NCI-H1694 treated with DMSO at 0.1 percent for 48 hours (cell line): ENCODE data around the gene CARD8.
"Not testable (repeated sequence)": the region's sequence is repeated elsewhere in the genome, so short reads cannot be mapped to it uniquely, and the experiment has no call there.

Experiments used
- DNase-seq: peaks from one replicate; lab custom pipeline; 2025; lab: John Stamatoyannopoulos, UW

Gene CARD8

GRCh38 chr19:48265326-48265725 lies 9.6 kb upstream of the CARD8 start:
- DNase-seq: not testable (repeated sequence)

GRCh38 chr19:48260359-48260714 lies 4.6 kb upstream of the CARD8 start:
- not testable (repeated sequence) for DNase-seq

DNA sequence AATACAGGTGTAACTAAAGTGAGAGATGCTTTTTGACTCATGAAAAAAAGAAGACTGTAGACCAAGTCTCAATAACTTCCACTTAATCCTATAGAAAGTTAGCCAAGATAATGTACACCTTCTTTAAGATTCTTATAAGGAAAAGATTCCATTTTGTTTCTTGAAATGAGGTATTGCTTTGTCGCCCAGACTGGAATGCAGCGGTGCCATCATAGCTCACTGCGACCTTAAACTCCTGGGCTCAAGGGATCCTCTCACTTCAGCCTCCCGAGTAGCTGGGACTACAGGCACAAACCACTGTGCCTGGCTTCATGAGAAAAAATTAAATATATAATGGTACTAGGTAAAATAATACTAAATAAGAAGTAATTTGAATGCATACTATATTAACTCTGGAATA lies 3.3 kb upstream of the CARD8 start:
- not testable (repeated sequence) for DNase-seq

DNA sequence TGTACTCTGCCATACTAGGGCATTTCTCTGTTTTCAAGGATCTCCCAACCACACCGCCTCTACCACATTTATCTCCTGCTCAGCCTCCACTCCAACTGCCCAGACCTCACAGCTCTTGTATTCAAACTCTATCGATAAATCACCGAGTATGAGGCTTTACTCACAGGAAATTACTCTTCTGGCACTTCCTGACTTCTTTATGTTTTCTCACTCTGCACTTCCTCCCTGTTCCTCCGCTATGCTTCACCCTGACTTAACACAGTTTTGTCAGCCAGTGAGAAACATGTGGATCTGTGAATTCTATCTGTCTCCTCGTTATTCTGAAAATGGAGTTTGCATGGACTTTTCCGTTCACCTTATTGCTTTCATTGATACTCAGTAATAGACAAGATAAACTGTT lies 2.6 kb upstream of the CARD8 start:
- no peak for DNase-seq

- DNase-seq: no peak
Observed at GRCh38 chr19:48254529-48254970, 1.2 kb downstream of the CARD8 start.

DNA sequence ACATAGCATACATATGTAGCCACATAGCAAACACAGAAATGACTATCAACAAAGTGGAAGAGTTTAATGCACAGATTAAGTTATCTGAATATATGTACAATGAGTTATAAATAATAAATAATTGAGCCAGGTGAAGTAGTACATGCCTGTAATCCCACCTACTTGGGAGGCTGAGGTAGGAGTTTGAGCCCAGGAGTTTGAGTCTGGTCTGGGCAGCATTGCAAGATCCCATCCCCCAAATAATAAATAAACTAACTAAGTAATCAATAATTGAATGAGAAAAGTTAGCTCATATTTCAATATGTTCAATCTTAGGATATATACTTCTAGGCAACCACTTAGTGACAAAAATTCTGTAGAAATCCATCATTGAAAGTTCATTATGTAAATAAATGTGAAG lies 1.7 kb downstream of the CARD8 start:
- DNase-seq: no peak

DNA sequence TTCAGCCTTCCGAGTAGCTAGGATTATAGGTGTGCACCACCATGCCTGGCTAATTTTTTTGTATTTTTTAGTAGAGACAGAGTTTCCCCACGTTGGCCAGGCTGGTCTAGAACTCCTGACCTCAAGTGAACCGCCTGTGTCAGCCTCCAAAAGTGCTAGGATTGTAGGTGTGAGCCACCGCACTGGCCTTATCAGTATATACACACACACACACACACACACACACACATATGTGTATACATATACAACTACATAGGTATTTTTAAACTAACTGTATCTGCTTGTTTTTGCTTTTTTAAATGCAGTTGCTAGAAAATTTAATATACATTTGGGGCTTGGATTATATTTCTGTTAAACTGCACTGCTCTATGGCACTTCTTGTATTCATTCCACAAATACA lies 3.1 kb downstream of the CARD8 start:
- DNase-seq: no peak

GRCh38 chr19:48250290-48251025 lies 5.3 kb downstream of the CARD8 start:
- DNase-seq: no peak

GRCh38 chr19:48249502-48250014 lies 6.2 kb downstream of the CARD8 start:
- DNase-seq: no peak

- no peak for DNase-seq
Observed at GRCh38 chr19:48248081-48248833, 7.5 kb downstream of the CARD8 start.

DNA sequence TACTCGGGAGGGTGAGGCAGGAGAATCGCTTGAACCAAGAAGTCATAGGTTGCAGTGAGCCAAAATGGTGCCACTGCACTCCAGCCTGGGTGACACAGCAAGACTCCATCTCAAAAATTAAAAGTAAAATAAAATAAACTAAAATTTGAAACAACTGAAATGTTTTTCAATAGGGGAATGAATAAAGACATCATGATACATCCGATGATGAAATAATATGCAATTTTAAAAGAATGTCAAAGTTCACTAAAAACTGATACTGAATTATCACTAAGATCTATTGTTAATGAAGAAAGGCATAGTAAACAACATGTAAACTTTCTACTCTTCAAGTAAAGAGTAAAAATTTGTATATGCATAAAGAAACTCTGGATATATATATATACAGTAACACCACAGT lies 8.5 kb downstream of the CARD8 start:
- DNase-seq: no peak

DNA sequence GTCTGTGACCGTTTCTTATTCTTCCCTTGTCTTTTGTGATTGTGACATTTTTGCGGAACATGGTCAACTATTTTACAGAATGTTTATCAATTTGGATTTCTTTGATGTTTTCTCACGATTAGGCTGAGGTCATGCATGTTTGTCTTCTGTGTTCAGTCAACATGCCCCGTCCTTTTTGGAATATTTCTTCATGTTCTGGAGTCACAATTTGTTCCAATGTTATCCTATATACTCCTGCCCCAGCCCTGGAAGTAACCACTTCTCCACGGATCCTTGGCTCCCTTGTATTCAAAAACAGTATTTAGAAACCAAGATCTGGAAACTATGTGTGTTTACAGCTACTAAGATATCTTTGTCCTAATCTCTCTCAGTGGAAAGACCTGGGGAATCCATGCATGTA lies 9.6 kb downstream of the CARD8 start:
- no peak for DNase-seq

- no peak for DNase-seq
Observed at GRCh38 chr19:48244281-48244680, 11.4 kb downstream of the CARD8 start.

DNA sequence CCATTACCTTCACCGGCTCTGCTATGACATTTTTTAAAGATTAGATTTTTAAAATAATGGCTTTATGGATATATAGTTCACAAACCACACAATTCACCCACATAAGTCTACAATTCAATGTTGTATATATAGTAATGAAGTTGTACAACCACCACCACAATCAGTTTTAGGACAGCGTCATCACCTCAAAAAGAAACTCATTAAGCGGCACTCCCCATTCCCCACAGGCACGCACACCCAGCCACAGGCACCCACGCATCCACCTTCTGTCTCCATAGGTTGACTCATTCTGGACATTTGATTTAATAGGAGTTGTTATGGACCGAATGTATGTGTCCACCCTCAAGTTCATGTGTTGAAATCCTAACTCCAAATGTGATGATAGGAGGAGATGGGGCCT lies 13.9 kb downstream of the CARD8 start:
- DNase-seq: not testable (repeated sequence)

GRCh38 chr19:48239582-48240141 lies 16.1 kb downstream of the CARD8 start:
- DNase-seq: no peak

DNA sequence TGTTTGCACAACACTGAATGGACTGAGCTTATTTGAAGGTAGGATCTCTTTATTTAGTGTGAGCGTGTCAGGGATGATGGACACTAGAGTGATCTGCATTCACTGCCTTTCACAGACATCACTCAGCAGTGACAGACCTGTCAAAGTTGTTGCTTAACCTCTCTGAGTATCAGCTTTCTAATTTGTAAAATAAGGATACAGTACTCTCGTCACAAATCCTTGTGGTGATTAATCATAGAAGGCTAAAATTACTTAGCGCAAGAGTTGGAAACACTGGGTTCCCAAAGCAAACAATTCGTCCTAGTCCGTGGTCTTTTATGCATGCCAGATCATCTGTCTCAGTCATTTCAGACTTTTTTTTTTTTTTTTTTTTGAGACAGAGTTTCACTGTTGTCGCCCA lies 16.6 kb downstream of the CARD8 start:
- no peak for DNase-seq

DNA sequence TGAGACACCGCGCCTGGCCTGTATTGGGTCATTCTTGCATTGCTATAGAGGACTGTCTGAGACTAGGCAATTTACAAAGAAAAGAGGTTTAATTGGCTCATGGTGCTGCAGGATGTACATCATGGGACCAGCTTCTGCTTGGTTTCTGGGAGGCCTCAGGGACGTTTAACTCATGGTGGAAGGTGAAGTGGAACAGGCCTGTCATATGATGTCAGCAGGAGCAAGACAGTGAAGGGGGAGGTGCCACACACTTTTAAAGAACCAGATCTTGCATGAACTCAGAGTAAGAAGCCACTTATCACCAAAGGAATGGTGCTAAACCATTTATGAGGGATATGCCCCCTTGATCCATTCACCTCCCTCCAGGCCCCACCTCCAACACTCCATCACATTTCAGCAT lies 18.7 kb downstream of the CARD8 start:
- DNase-seq: no peak

GRCh38 chr19:48230555-48231129 lies 25.1 kb downstream of the CARD8 start:
- DNase-seq: no peak

GRCh38 chr19:48221628-48222027 lies 34.1 kb downstream of the CARD8 start:
- no peak for DNase-seq

DNA sequence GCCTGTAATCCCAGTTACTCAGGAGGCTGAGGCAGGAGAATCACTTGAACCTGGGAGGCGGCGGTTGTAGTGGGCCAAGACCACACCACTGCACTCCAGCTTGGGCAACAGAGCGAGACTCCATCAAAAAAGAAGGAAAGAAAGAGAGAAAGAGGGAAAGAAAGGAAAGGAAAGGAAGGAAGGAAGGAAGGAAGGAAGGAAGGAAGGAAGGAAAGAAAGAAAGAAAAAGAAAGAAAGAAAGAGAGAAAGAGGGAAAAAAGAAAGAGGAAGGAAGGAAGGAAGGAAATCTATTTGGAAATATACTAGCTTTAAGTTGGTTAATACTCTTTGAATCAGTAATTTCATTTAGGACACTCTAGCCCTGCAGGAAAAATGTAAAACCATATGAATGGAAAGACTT lies 34.9 kb downstream of the CARD8 start:
- not testable (repeated sequence) for DNase-seq

GRCh38 chr19:48218997-48219396 lies 36.7 kb downstream of the CARD8 start:
- no peak for DNase-seq

GRCh38 chr19:48216933-48217332 lies 38.8 kb downstream of the CARD8 start:
- DNase-seq: no peak

GRCh38 chr19:48213959-48214358 lies 41.8 kb downstream of the CARD8 start:
- no peak for DNase-seq
